Panc1 (cell line): ENCODE measurements around the gene MARVELD2.

Experiments
- POLR2AphosphoS5 ChIP-seq: IDR thresholded peaks from 2 replicates; pipeline ENCODE4 v1.6.1; 2012; ENCODE audit warnings: mild to moderate bottlenecking, low read depth, low read length, moderate library complexity
- SIN3A ChIP-seq: IDR thresholded peaks from 2 replicates; pipeline ENCODE4 v1.6.1; 2012; ENCODE audit warnings: low read depth, mild to moderate bottlenecking, low read length, moderate library complexity, borderline replicate concordance; ENCODE audit not compliant: insufficient read depth
- TCF7L2 ChIP-seq: IDR thresholded peaks from 2 replicates; pipeline ENCODE4 v1.6.1; 2011; ENCODE audit warnings: mild to moderate bottlenecking, low read depth, low read length, inconsistent platforms
- TF ChIP-seq, protein P1 (sequence below): fragments of 450-650 bp; IDR thresholded peaks from 2 replicates; pipeline ENCODE4 v1.5.1; 2017; ENCODE audit warnings: mild to moderate bottlenecking
- TF ChIP-seq, protein P2 (sequence below), 2 experiments: IDR thresholded peaks; 2 replicates each; pipeline ENCODE4 v1.6.1; 2011 to 2012; ENCODE audit warnings: low read depth in 2 of 2, control low read depth in 1 of 2, low read length in 1 of 2, mild to moderate bottlenecking in 1 of 2, moderate library complexity in 1 of 2; ENCODE audit not compliant: insufficient read depth in 1 of 2

DNA sequence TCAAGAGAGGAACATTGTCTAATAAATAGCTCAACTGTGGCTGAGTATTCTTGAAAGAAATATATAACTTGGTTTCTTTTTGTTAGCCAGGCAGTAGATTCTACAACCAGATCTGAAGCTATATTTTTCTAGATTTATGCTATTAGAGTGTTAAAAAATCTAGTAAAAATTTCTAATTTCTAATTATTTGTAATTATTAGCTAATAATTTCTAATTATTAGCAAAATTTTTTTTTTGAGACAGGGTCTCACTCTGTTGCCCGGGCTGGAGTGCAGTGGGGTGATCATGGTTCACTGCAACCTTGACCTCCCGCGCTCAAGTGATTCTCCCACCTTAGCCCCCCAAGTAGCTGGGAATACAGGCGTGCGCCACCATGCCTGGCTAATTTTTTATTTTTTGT lies 42.5 kb upstream of the MARVELD2 start:
- TF ChIP-seq SIN3A (no peak), TCF7L2 (no peak), POLR2AphosphoS5 (no peak)
- TF ChIP-seq, protein P1, sequence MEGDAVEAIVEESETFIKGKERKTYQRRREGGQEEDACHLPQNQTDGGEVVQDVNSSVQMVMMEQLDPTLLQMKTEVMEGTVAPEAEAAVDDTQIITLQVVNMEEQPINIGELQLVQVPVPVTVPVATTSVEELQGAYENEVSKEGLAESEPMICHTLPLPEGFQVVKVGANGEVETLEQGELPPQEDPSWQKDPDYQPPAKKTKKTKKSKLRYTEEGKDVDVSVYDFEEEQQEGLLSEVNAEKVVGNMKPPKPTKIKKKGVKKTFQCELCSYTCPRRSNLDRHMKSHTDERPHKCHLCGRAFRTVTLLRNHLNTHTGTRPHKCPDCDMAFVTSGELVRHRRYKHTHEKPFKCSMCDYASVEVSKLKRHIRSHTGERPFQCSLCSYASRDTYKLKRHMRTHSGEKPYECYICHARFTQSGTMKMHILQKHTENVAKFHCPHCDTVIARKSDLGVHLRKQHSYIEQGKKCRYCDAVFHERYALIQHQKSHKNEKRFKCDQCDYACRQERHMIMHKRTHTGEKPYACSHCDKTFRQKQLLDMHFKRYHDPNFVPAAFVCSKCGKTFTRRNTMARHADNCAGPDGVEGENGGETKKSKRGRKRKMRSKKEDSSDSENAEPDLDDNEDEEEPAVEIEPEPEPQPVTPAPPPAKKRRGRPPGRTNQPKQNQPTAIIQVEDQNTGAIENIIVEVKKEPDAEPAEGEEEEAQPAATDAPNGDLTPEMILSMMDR = no peak
- TF ChIP-seq, protein P2, sequence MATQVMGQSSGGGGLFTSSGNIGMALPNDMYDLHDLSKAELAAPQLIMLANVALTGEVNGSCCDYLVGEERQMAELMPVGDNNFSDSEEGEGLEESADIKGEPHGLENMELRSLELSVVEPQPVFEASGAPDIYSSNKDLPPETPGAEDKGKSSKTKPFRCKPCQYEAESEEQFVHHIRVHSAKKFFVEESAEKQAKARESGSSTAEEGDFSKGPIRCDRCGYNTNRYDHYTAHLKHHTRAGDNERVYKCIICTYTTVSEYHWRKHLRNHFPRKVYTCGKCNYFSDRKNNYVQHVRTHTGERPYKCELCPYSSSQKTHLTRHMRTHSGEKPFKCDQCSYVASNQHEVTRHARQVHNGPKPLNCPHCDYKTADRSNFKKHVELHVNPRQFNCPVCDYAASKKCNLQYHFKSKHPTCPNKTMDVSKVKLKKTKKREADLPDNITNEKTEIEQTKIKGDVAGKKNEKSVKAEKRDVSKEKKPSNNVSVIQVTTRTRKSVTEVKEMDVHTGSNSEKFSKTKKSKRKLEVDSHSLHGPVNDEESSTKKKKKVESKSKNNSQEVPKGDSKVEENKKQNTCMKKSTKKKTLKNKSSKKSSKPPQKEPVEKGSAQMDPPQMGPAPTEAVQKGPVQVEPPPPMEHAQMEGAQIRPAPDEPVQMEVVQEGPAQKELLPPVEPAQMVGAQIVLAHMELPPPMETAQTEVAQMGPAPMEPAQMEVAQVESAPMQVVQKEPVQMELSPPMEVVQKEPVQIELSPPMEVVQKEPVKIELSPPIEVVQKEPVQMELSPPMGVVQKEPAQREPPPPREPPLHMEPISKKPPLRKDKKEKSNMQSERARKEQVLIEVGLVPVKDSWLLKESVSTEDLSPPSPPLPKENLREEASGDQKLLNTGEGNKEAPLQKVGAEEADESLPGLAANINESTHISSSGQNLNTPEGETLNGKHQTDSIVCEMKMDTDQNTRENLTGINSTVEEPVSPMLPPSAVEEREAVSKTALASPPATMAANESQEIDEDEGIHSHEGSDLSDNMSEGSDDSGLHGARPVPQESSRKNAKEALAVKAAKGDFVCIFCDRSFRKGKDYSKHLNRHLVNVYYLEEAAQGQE (IDR thresholded peaks at IDR 0.05; ENCODE audit: insufficient read depth in 1 of 2, low read depth in 2 of 2, low read length in 1 of 2) = no peak
